ENCODE data around the gene CT47C1.

The CT47C1 gene

GRCh38 chrX:119073911-119074310 is 1.1 kb downstream of the CT47C1 start:
- no peak for DNase-seq (ENCODE audit: low spot score)

- no peak for DNase-seq (ENCODE audit: low spot score)
Measured at GRCh38 chrX:119075270-119076025, 2.7 kb downstream of the CT47C1 start.

- no peak for DNase-seq (ENCODE audit: low spot score)
Measured at GRCh38 chrX:119082278-119082677, 9.5 kb downstream of the CT47C1 start.

- no peak for DNase-seq (ENCODE audit: low spot score)
Measured at GRCh38 chrX:119084766-119085165, 12.0 kb downstream of the CT47C1 start.

- no peak for DNase-seq (ENCODE audit: low spot score)
Measured at GRCh38 chrX:119087121-119087520, 14.3 kb downstream of the CT47C1 start.

DNA sequence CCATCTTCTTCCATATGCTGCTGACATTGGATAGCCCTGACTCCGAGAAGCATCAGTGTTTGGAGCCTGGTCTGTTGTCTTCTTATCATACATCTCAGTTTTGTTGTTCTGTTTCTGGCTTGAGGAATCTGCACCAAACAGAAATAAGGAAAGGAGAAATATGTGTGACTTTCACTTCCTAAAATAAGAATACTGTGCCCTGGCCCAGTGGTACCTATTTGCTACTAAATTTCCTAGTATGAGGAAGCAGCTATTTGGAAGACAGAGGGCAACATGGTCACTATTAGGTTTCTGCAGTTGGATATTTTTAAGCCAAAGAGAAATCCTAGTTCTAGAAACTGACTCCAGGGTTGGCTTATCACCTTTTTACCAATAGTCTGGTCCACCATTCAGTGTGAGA is 16.8 kb downstream of the CT47C1 start:
- no peak for DNase-seq (ENCODE audit: low spot score)

DNA sequence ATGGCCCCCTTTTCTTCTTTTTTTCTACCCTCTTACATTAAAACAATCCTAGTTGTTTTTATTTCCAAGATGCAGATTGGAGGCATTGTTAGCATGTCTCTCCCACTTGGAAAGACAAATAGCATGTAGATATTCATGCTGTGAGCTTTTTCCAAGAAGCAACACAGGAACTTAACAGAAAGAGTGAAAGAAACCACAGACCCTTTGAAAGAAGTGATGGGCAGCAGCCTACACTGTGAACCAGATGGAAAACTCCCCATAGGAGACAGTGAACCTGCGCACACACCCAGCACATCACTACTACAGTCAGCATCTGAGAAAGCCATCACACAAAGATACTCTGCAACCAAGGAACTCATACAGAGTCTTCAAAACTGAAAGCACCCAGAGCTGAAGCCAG is 17.8 kb downstream of the CT47C1 start:
- DNase-seq (ENCODE audit: low spot score): no peak

GRCh38 chrX:119093991-119094735 is 21.4 kb downstream of the CT47C1 start:
- no peak for DNase-seq (ENCODE audit: low spot score)

DNA sequence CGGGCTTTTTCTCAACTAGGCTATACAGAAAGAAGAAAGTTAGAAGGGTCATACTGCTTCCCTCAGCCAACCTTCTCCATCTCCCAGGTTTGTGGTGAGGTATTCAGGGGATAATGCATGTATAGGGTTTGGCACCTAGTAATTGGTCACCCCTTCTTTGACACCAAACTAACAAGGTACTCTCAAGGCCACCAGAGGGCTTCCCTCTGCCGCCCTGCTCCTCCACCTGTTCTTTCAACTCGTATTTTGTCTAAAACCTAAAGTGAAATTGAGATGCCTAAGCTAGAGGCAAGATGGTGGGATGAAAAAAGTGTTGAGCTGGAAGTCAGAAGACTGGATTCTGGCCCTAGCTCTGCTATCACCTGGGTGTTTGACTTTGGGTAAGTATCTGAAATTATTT is 22.0 kb downstream of the CT47C1 start:
- DNase-seq (ENCODE audit: low spot score): no peak

DNA sequence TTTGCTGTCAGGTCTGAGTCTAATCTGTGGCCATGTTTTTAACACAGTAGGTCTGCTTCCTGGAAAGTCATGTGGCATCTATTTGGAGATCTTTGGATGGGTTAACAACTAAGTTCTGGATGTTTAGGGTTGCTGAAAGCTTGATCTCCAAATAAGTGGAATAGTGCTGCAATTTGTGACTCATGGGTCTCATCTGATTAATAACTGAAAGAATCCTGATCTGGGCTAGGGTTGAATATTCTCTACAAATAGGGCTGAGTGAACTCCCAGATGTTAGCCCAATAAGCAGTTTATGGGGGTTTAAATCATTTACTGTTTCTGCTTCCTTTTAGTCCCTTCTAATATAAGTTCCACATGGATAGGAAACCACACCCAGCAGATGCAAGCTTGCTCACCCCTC is 23.1 kb downstream of the CT47C1 start:
- DNase-seq (ENCODE audit: low spot score): peak; percentile 19

GRCh38 chrX:119101168-119101567 is 28.4 kb downstream of the CT47C1 start:
- DNase-seq (ENCODE audit: low spot score): no peak

DNA sequence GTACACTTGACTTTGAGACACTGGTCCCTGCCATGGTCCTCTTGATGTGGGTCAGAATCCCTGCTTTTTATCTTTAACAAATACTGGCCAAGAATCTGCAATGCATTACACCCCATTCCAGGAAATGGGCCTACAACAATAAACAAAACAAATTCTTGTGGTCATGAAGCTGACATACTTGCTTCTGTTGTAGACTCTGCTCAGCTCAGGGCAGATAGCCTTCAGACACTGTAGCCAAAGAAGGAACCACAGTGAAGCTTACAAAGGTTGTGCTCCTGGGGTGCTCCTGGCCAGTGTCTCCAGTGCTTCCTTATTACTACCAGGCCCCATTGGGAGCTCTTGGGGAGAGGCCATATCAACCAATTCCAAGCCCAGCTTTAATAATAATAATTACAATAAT is 33.0 kb downstream of the CT47C1 start:
- peak; percentile 49 for DNase-seq (ENCODE audit: low spot score)

DNA sequence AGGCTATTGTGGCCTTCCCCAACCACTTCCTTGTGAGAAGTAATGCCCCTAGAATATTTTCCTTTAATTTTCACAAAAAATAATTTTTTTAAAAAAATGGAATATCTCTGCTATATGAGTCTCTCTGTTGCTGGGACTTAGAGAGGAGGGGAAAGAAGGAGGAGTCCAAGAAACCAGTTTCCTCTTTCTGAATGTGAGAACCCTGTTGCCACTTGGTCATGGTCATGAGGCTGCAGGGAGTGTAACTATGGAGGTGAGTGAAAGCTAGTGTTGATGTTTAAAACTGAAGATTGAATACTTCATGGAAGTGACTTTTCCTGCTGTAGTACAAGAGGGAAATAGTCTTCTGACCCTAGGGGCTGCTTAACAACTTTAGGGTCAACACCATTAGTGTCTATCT is 34.4 kb downstream of the CT47C1 start:
- DNase-seq (ENCODE audit: low spot score): no peak

- DNase-seq (ENCODE audit: low spot score): peak; percentile 59
Measured at GRCh38 chrX:119118780-119119395, 46.1 kb downstream of the CT47C1 start.

DNA sequence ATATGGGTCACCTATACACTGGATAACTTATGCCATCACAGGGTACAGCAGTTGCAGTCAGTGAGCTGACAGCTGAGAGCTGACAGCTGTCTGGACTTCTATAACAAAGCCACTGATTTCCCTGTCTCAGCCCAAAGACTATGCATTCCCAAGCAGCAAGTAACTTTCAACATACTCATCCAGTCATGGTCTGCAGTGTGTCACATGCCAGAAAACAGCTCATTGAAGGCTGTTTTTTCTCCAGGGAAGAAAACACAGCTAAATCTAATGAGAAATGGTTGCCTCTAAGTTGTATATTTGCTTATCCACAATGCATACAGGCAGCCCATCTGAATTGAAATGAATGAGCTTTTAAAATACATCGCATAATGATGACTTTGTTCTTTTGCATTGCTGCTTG is 48.5 kb downstream of the CT47C1 start:
- DNase-seq (ENCODE audit: low spot score): peak; percentile 22

Data from AG08395 (cell line).